ENCODE data around the gene KRT36. TPM values are rescaled to one million over a fixed set of nuclear protein-coding genes. Genes with fewer than 3 reads are reported as not detected.

KRT36 gene
- total RNA-seq, 2 donors from 2014 or later = not detected

- Histone ChIP-seq H3K4me1 (replicated peaks) (peaks cover 2% of the 10 kb centered on the region), H3K27ac (no peak overlapping the region), H3K4me3 (no peak overlapping the region), H3K27me3 (replicated peaks; ENCODE audit: insufficient read depth) (no peaks in the 10 kb centered on the region), H3K9me3 (no peaks in the 10 kb centered on the region), H3K36me3 (no peaks in the 10 kb centered on the region)
- intact Hi-C loops (cut with DNase I) = no loop called here
- no peak for DNase-seq (ENCODE audit: low spot score)
- TF ChIP-seq POLR2A (IDR thresholded peaks at IDR 0.05) = no peak
- TF ChIP-seq POLR2AphosphoS5 (IDR thresholded peaks at IDR 0.05) = no peak
- no peak for TF ChIP-seq CTCF (IDR thresholded peaks at IDR 0.05)
- 65% methylated on average over 7 of the region's 7 CpGs for WGBS
Observed at GRCh38 chr17:41510251-41511065, 20.7 kb upstream of the KRT36 start.

DNA sequence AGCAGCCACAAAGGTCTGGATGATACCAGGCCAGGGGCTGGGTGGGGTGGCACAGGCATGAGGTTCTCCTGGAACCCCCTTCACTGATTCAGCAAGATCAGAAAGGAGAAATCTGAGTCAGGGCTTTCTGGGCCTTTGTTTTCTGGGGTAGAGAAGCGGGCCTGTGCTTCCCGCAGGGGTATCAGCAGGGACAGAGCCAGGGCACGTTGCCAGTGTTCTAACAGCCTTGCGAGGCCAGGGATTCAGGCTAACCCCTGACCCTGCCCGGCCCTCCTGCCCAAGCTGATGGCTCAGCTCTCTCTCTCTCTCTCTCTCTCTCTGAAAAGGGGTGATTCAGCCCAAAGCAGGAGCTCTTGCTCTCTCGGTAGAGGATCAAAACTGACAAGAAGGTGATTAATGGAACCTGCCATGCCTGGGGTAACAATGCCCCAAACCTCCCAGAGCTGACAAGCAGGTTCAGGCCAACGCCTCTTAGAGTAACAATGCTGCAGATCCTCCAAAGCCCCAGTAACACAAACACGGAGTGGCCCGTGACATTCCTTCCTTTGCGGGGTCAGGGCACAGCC, 17.7 kb upstream of the KRT36 start:
- Histone ChIP-seq H3K27ac (no peak overlapping the region), H3K4me1 (replicated peaks) (peaks cover 2% of the 10 kb centered on the region), H3K36me3 (no peaks in the 10 kb centered on the region), H3K9me3 (no peaks in the 10 kb centered on the region), H3K4me3 (no peak overlapping the region), H3K27me3 (replicated peaks; ENCODE audit: insufficient read depth) (no peaks in the 10 kb centered on the region)
- WGBS = 45% methylated on average over 10 of the region's 10 CpGs
- no peak for TF ChIP-seq CTCF (IDR thresholded peaks at IDR 0.05)
- TF ChIP-seq POLR2A (IDR thresholded peaks at IDR 0.05) = no peak
- no peak for TF ChIP-seq POLR2AphosphoS5 (IDR thresholded peaks at IDR 0.05)
- intact Hi-C loops (cut with DNase I) = loop anchor here (5.0 kb wide), 1 partner anchor 45 kb away; no protein-coding TSS in a partner anchor
- DNase-seq (ENCODE audit: low spot score) = no peak

DNA sequence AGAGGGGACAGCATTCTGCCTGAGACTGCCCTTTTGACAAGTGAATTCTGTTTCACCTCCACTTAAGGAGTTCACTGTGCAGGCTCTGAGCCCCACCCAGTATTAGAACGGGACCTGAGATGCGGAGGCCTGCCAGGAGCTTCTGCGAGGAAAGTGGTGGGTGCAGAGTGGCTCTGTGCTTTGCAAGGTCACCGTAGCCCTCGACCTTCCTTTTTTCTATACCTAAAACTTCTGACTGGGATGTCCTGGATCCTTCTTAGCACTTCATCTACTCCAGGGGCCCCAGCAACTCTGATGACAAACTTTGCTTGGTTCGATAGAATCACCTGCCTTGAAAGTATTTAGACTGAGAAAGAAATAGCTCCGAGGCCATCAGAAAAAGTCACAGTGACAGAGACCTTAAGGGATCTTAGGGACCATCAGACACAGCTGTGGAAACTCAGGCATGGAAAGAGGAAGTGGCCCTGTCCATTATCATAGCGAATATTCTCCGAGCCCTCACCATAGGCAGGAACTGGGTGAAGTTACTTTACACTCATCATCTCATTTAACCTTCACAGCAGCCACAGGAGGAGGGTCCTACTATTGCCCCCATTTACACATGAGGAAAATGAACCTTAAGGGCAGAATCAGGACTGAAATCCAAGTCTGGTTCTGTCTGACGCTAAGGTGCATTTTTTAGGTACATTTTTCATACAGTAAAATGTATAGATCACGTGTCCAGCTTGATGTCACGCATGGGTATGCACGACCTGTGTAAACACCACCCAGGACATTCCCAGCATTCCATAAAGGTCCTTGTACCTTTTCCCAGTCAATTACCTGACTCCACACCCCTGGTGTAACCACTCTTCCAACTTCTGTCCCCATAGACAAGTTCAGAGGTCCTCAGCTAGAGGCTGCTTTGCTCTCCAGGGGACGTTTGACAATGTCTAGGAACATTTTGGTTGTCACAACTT, 16.4 kb upstream of the KRT36 start:
- intact Hi-C loops (cut with DNase I) = loop anchor here (5.0 kb wide), 1 partner anchor 44 kb away; no protein-coding TSS in a partner anchor
- no peaks in the 10 kb centered on the region for H3K36me3 ChIP-seq
- H3K4me1 ChIP-seq (replicated peaks) = peaks cover 2% of the 10 kb centered on the region
- no peak for DNase-seq (ENCODE audit: low spot score)
- no peak for TF ChIP-seq POLR2A (IDR thresholded peaks at IDR 0.05)
- TF ChIP-seq POLR2AphosphoS5 (IDR thresholded peaks at IDR 0.05) = no peak
- TF ChIP-seq CTCF (IDR thresholded peaks at IDR 0.05) = no peak
- H3K9me3 ChIP-seq = no peaks in the 10 kb centered on the region
- H3K27ac ChIP-seq = no peak overlapping the region
- no peak overlapping the region for H3K4me3 ChIP-seq
- no peaks in the 10 kb centered on the region for H3K27me3 ChIP-seq (replicated peaks; ENCODE audit: insufficient read depth)
- WGBS = 75% methylated on average over 14 of the region's 14 CpGs

- Histone ChIP-seq H3K27ac (no peak within 1 kb of the TSS), H3K4me3 (no peak within 1 kb of the TSS), H3K36me3 (no peaks in the 10 kb centered on the region), H3K4me1 (replicated peaks) (no peaks in the 10 kb centered on the region), H3K9me3 (no peaks in the 10 kb centered on the region), H3K27me3 (replicated peaks; ENCODE audit: insufficient read depth) (no peaks in the 10 kb centered on the region)
- 79% methylated on average over 17 of the region's 17 CpGs for WGBS
- intact Hi-C loops (cut with DNase I) = loop anchor here (5.0 kb wide), 1 partner anchor 43 kb away; no protein-coding TSS in a partner anchor
- no peak for DNase-seq (ENCODE audit: low spot score)
- TF ChIP-seq CTCF (IDR thresholded peaks at IDR 0.05) = no peak
- TF ChIP-seq POLR2AphosphoS5 (IDR thresholded peaks at IDR 0.05) = no peak
- TF ChIP-seq POLR2A (IDR thresholded peaks at IDR 0.05) = no peak
Observed at GRCh38 chr17:41505007-41505808, 15.5 kb upstream of the KRT36 start, which contains the start of gene KRT13. KRT13 (minus strand) TSS chr17:41505612; CDS start chr17:41505550, 62 bp downstream.
